Measurements from ENCODE around the gene PLCD4.

DNA sequence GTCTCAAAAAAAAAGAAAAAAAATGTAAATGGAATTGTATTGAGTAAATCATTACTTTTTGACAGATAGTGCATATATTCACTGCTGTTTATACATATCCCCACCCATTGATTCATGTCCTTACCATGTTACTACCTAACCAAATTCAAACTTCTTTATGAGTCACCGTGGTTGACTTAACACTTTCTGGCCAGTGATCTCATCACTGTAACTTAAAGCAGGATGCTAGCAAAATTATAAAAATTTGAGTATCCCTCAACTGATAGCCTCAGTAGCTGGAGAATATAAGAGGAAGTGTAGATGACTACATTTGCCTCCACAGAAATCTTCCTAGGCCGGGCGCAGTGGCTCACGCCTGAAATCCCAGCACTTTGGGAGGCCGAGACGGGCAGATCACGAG is 25.6 kb upstream of the PLCD4 start:
- TF ChIP-seq, protein P1, sequence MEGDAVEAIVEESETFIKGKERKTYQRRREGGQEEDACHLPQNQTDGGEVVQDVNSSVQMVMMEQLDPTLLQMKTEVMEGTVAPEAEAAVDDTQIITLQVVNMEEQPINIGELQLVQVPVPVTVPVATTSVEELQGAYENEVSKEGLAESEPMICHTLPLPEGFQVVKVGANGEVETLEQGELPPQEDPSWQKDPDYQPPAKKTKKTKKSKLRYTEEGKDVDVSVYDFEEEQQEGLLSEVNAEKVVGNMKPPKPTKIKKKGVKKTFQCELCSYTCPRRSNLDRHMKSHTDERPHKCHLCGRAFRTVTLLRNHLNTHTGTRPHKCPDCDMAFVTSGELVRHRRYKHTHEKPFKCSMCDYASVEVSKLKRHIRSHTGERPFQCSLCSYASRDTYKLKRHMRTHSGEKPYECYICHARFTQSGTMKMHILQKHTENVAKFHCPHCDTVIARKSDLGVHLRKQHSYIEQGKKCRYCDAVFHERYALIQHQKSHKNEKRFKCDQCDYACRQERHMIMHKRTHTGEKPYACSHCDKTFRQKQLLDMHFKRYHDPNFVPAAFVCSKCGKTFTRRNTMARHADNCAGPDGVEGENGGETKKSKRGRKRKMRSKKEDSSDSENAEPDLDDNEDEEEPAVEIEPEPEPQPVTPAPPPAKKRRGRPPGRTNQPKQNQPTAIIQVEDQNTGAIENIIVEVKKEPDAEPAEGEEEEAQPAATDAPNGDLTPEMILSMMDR (IDR thresholded peaks at IDR 0.05), result no peak
- TF ChIP-seq POLR2A (IDR thresholded peaks at IDR 0.05) (no peak), POLR2AphosphoS5 (IDR thresholded peaks at IDR 0.05) (no peak)
